NB4 (cell line): Measurements from ENCODE around the gene SFMBT2.

ENCODE experiments used
- MYC ChIP-seq: IDR thresholded peaks from 2 replicates; pipeline ENCODE4 v1.6.1; 2011; ENCODE audit warnings: low read depth, low read length
- POLR2A ChIP-seq: IDR thresholded peaks from 2 replicates; pipeline ENCODE4 v1.6.1; 2011; ENCODE audit warnings: mild to moderate bottlenecking; ENCODE audit not compliant: insufficient read length; ENCODE audit errors: extremely low read depth
- TF ChIP-seq, protein P1 (sequence below): IDR thresholded peaks from one replicate; pipeline ENCODE4 v1.5.1; 2012; ENCODE audit warnings: low read depth, low read length

DNA sequence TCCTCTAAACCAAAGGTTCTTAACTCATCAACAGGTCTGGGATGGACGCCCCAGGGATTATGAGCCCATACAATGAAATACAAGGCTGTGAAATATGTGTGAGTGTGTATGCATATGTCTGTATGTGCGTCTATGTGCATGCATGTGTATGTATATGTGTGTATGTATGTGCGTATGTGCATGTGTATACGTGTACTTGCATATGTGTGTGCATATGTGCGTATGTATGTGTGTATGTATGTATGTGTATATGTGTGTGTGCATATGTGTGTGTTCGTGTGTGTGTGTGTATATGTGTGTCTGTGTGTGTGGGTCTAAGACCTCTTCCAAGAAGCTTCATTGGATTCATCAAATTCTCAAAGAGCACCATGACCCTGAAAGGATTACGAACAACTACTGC, 112.3 kb downstream of the SFMBT2 start:
- TF ChIP-seq POLR2A: no peak
- TF ChIP-seq, protein P1, sequence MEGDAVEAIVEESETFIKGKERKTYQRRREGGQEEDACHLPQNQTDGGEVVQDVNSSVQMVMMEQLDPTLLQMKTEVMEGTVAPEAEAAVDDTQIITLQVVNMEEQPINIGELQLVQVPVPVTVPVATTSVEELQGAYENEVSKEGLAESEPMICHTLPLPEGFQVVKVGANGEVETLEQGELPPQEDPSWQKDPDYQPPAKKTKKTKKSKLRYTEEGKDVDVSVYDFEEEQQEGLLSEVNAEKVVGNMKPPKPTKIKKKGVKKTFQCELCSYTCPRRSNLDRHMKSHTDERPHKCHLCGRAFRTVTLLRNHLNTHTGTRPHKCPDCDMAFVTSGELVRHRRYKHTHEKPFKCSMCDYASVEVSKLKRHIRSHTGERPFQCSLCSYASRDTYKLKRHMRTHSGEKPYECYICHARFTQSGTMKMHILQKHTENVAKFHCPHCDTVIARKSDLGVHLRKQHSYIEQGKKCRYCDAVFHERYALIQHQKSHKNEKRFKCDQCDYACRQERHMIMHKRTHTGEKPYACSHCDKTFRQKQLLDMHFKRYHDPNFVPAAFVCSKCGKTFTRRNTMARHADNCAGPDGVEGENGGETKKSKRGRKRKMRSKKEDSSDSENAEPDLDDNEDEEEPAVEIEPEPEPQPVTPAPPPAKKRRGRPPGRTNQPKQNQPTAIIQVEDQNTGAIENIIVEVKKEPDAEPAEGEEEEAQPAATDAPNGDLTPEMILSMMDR: no peak
- no peak for TF ChIP-seq MYC
